Prostate gland (tissue), 2 donors: ENCODE data around the gene SGK2.

Source experiments
- CTCF ChIP-seq, 4 experiments: fragments of 200-600 bp in 2 of 4; fragments of 450-650 bp in 2 of 4; sonication (generic) in 2 of 4; IDR thresholded peaks; 1 replicate in 3 of 4; 2 replicates in 1 of 4; pipeline ENCODE4 v1.5.1; 2016 to 2019; ENCODE audit warnings: antibody characterized with exemption in 4 of 4, mild to moderate bottlenecking in 2 of 4, moderate library complexity in 2 of 4
- POLR2A ChIP-seq: fragments of 450-650 bp; IDR thresholded peaks from one replicate; pipeline ENCODE4 v1.6.1; 2016; ENCODE audit warnings: antibody characterized with exemption, mild to moderate bottlenecking
- POLR2AphosphoS5 ChIP-seq: sonication (generic); formaldehyde crosslinking; IDR thresholded peaks from one replicate; pipeline ENCODE4 v1.6.1; 2017; ENCODE audit warnings: antibody characterized with exemption

- no peak for TF ChIP-seq POLR2A
- no peak for TF ChIP-seq POLR2AphosphoS5
- TF ChIP-seq CTCF (IDR thresholded peaks at IDR 0.05), result no peak
Measured at GRCh38 chr20:43559147-43559987, 540 bp downstream of the SGK2 start.
